Ovary (tissue), 3 donors: Measurements from ENCODE around the gene UBFD1.

ENCODE experiments used
- CTCF ChIP-seq, 3 donors: fragments of 450-650 bp in 2 of 3; fragments of 200-600 bp in 1 of 3; IDR thresholded peaks; one replicate each; pipeline versions ENCODE4 v1.5.1 to v1.8.0; 2016 to 2022; ENCODE audit warnings: antibody characterized with exemption in 3 of 3, mild to moderate bottlenecking in 1 of 3
- EP300 ChIP-seq: sonication (generic); formaldehyde crosslinking; IDR thresholded peaks from one replicate; pipeline ENCODE4 v1.6.1; 2017; ENCODE audit warnings: antibody characterized with exemption
- POLR2A ChIP-seq: fragments of 450-650 bp; IDR thresholded peaks from one replicate; pipeline ENCODE4 v1.6.1; 2017; ENCODE audit warnings: antibody characterized with exemption, mild to moderate bottlenecking, moderate library complexity
- donor health status: DM: no; HTN: no; CAD: no.

- TF ChIP-seq CTCF (IDR thresholded peaks at IDR 0.05) (no peak), POLR2A (no peak), EP300 (no peak)
Measured at GRCh38 chr16:23539984-23540816, 17.3 kb upstream of the UBFD1 start.
